Measurements from ENCODE around the gene ADAD1.
"Not testable (repeated sequence)": the region's sequence is repeated elsewhere in the genome, so short reads cannot be mapped to it uniquely, and the experiment has no call there.

Gene ADAD1

GRCh38 chr4:122378711-122379110, at the start of gene ADAD1:
Gene ADAD1 (plus strand): TSS chr4:122379011. CDS start chr4:122380070, 1,059 bp downstream.
- DNase-seq (ENCODE audit: low spot score) = no peak

GRCh38 chr4:122329876-122330565, 48.8 kb upstream of the ADAD1 start:
- peak; percentile 6 for DNase-seq (ENCODE audit: low spot score)

GRCh38 chr4:122331195-122331594, 47.6 kb upstream of the ADAD1 start:
- DNase-seq (ENCODE audit: low spot score) = no peak

- DNase-seq (ENCODE audit: low spot score) = no peak
Measured at GRCh38 chr4:122334828-122335227, 44.0 kb upstream of the ADAD1 start.

- no peak for DNase-seq (ENCODE audit: low spot score)
Measured at GRCh38 chr4:122341886-122342285, 36.9 kb upstream of the ADAD1 start.

- DNase-seq (ENCODE audit: low spot score) = no peak
Measured at GRCh38 chr4:122346036-122346435, 32.8 kb upstream of the ADAD1 start.

- no peak for DNase-seq (ENCODE audit: low spot score)
Measured at GRCh38 chr4:122346503-122346902, 32.3 kb upstream of the ADAD1 start.

- DNase-seq (ENCODE audit: low spot score) = no peak
Measured at GRCh38 chr4:122356317-122356808, 22.4 kb upstream of the ADAD1 start.

GRCh38 chr4:122360754-122361153, 18.1 kb upstream of the ADAD1 start:
- no peak for DNase-seq (ENCODE audit: low spot score)

- peak; percentile 13 for DNase-seq (ENCODE audit: low spot score)
Measured at GRCh38 chr4:122364700-122365404, 14.0 kb upstream of the ADAD1 start.

GRCh38 chr4:122368786-122369185, 10.0 kb upstream of the ADAD1 start:
- not testable (repeated sequence) for DNase-seq (ENCODE audit: low spot score)

GRCh38 chr4:122377352-122377751, 1.5 kb upstream of the ADAD1 start:
- no peak for DNase-seq (ENCODE audit: low spot score)

- no peak for DNase-seq (ENCODE audit: low spot score)
Measured at GRCh38 chr4:122379239-122379638, 428 bp downstream of the ADAD1 start.

- no peak for DNase-seq (ENCODE audit: low spot score)
Measured at GRCh38 chr4:122383341-122383740, 4.5 kb downstream of the ADAD1 start.

- DNase-seq (ENCODE audit: low spot score) = no peak
Measured at GRCh38 chr4:122384245-122384644, 5.4 kb downstream of the ADAD1 start.

GRCh38 chr4:122393276-122393675, 14.5 kb downstream of the ADAD1 start:
- no peak for DNase-seq (ENCODE audit: low spot score)

GRCh38 chr4:122403861-122404260, 25.1 kb downstream of the ADAD1 start:
- DNase-seq (ENCODE audit: low spot score) = no peak

- no peak for DNase-seq (ENCODE audit: low spot score)
Measured at GRCh38 chr4:122412547-122412946, 33.7 kb downstream of the ADAD1 start.

- no peak for DNase-seq (ENCODE audit: low spot score)
Measured at GRCh38 chr4:122423246-122423645, 44.4 kb downstream of the ADAD1 start.

GRCh38 chr4:122431351-122431750, 52.5 kb downstream of the ADAD1 start:
- no peak for DNase-seq (ENCODE audit: low spot score)

- no peak for DNase-seq (ENCODE audit: low spot score)
Measured at GRCh38 chr4:122434285-122434684, 55.5 kb downstream of the ADAD1 start.

GRCh38 chr4:122450847-122451246, 72.0 kb downstream of the ADAD1 start:
- DNase-seq (ENCODE audit: low spot score) = peak; percentile 27

- no peak for DNase-seq (ENCODE audit: low spot score)
Measured at GRCh38 chr4:122453384-122453995, 74.7 kb downstream of the ADAD1 start.
